Inflammatory macrophage (primary cell): Measurements from ENCODE around the gene FGF21.
A peak's percentile ranks its signal among the peaks of the same experiment; 100 is the strongest.
"Not testable (repeated sequence)": the region's sequence is repeated elsewhere in the genome, so short reads cannot be mapped to it uniquely, and the experiment has no call there.

Source experiments
- DNase-seq, 2 donors: peaks; one replicate each; pipeline ENCODE4 v3.0.0-alpha.2; 2020 to 2022

The FGF21 gene

GRCh38 chr19:48751845-48752495 lies 3.4 kb upstream of the FGF21 start:
- DNase-seq = no peak

GRCh38 chr19:48752496-48753365 lies 2.6 kb upstream of the FGF21 start, which contains the start of gene FUT1:
Gene FUT1, minus strand, starts transcription at chr19:48752641. Its CDS starts 1,360 bp downstream, at chr19:48751281.
- no peak for DNase-seq

- no peak for DNase-seq
Observed at GRCh38 chr19:48755787-48756186, 463 bp downstream of the FGF21 start.

- no peak for DNase-seq
Observed at GRCh38 chr19:48756212-48756611, 888 bp downstream of the FGF21 start.

- DNase-seq = no peak
Observed at GRCh38 chr19:48756686-48757085, 1.4 kb downstream of the FGF21 start.

- DNase-seq = no peak
Observed at GRCh38 chr19:48757089-48757675, 1.9 kb downstream of the FGF21 start.

- no peak for DNase-seq
Observed at GRCh38 chr19:48757741-48758144, 2.4 kb downstream of the FGF21 start.

- DNase-seq = peak in 1 of 2 donors; percentile 13
Observed at GRCh38 chr19:48760504-48761205, 5.3 kb downstream of the FGF21 start.

GRCh38 chr19:48765816-48766215 lies 10.5 kb downstream of the FGF21 start:
- not testable (repeated sequence) for DNase-seq

GRCh38 chr19:48768171-48768753 lies 12.9 kb downstream of the FGF21 start:
- not testable (repeated sequence) for DNase-seq

GRCh38 chr19:48768994-48769713 lies 13.8 kb downstream of the FGF21 start:
- DNase-seq = peak; percentile 15 to 68

- no peak for DNase-seq
Observed at GRCh38 chr19:48770266-48770665, 14.9 kb downstream of the FGF21 start.

- no peak for DNase-seq
Observed at GRCh38 chr19:48770734-48771472, 15.6 kb downstream of the FGF21 start.

- no peak for DNase-seq
Observed at GRCh38 chr19:48772503-48772953, 17.2 kb downstream of the FGF21 start.

GRCh38 chr19:48777139-48777538 lies 21.8 kb downstream of the FGF21 start:
- no peak for DNase-seq

GRCh38 chr19:48777720-48778119 lies 22.4 kb downstream of the FGF21 start:
- DNase-seq = no peak

GRCh38 chr19:48779636-48780035 lies 24.3 kb downstream of the FGF21 start:
- no peak for DNase-seq

GRCh38 chr19:48780631-48781391 lies 25.5 kb downstream of the FGF21 start:
- peak; percentile 77 to 84 for DNase-seq

GRCh38 chr19:48784527-48784926 lies 29.2 kb downstream of the FGF21 start:
- DNase-seq = peak in 1 of 2 donors; percentile 25

GRCh38 chr19:48786422-48786821 lies 31.1 kb downstream of the FGF21 start:
- DNase-seq = not testable (repeated sequence)
